GM21381 (cell line): ENCODE data around the gene RABGAP1L.
"Not testable (repeated sequence)": the region's sequence is repeated elsewhere in the genome, so short reads cannot be mapped to it uniquely, and the experiment has no call there.

Experiments
- ATAC-seq: cut with Tn5 transposase; IDR thresholded peaks from one replicate; pipeline ENCODE4 v1.9.1; 2021; ENCODE audit warnings: mild to moderate bottlenecking, moderate library complexity; ENCODE audit not compliant: unreplicated experiment

RABGAP1L gene

GRCh38 chr1:174238845-174239501 is 79.7 kb downstream of the RABGAP1L start:
- not testable (repeated sequence) for ATAC-seq

GRCh38 chr1:174239541-174239940 is 80.2 kb downstream of the RABGAP1L start:
- no peak for ATAC-seq

- no peak for ATAC-seq
Measured at GRCh38 chr1:174242856-174243255, 83.5 kb downstream of the RABGAP1L start.

- ATAC-seq = no peak
Measured at GRCh38 chr1:174243451-174244000, 84.2 kb downstream of the RABGAP1L start.

GRCh38 chr1:174244017-174244416 is 84.7 kb downstream of the RABGAP1L start:
- no peak for ATAC-seq

- ATAC-seq = no peak
Measured at GRCh38 chr1:174247472-174247871, 88.2 kb downstream of the RABGAP1L start.

GRCh38 chr1:174248041-174248440 is 88.7 kb downstream of the RABGAP1L start:
- no peak for ATAC-seq

- ATAC-seq = not testable (repeated sequence)
Measured at GRCh38 chr1:174256386-174256785, 97.1 kb downstream of the RABGAP1L start.

GRCh38 chr1:174258148-174258550 is 98.8 kb downstream of the RABGAP1L start:
- ATAC-seq = no peak

GRCh38 chr1:174262349-174263241 is 103.3 kb downstream of the RABGAP1L start:
- ATAC-seq = no peak

- ATAC-seq = no peak
Measured at GRCh38 chr1:174265282-174265681, 106.0 kb downstream of the RABGAP1L start.

- ATAC-seq = no peak
Measured at GRCh38 chr1:174266476-174266875, 107.2 kb downstream of the RABGAP1L start.

GRCh38 chr1:174266991-174267612 is 107.8 kb downstream of the RABGAP1L start:
- no peak for ATAC-seq

- no peak for ATAC-seq
Measured at GRCh38 chr1:174269989-174270651, 110.8 kb downstream of the RABGAP1L start.

- no peak for ATAC-seq
Measured at GRCh38 chr1:174273190-174273589, 113.9 kb downstream of the RABGAP1L start.

- no peak for ATAC-seq
Measured at GRCh38 chr1:174273776-174274175, 114.5 kb downstream of the RABGAP1L start.

- ATAC-seq = no peak
Measured at GRCh38 chr1:174274452-174274851, 115.1 kb downstream of the RABGAP1L start.

- ATAC-seq = no peak
Measured at GRCh38 chr1:174274884-174275283, 115.6 kb downstream of the RABGAP1L start.

GRCh38 chr1:174276087-174276486 is 116.8 kb downstream of the RABGAP1L start:
- no peak for ATAC-seq

- ATAC-seq = no peak
Measured at GRCh38 chr1:174284052-174284451, 124.7 kb downstream of the RABGAP1L start.

- no peak for ATAC-seq
Measured at GRCh38 chr1:174286042-174286441, 126.7 kb downstream of the RABGAP1L start.
